Measurements from ENCODE around the gene OR2A5. TPM values are rescaled to one million over a fixed set of nuclear protein-coding genes. Genes with fewer than 3 reads are reported as not detected.
"Not testable (repeated sequence)": the region's sequence is repeated elsewhere in the genome, so short reads cannot be mapped to it uniquely, and the experiment has no call there.

Gene OR2A5
- total RNA-seq, 4 donors from 2014 or later, result not detected

DNA sequence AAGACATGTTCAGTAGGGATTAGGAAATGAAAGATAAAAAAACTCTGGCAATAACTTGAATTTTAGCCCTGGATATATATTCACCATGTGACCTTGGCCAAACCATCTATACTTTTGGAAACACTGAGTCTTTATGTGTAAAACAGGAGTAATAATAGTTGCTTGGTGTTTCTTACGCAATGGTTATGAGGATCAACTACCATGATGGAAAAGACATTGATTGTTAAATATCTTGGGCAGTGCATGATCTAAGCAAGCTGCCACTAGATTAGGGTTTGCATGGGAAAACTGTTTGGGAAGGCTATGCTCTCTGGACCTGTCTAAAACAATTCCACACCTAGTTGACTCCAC lies 42.1 kb upstream of the OR2A5 start:
- no peak for DNase-seq (ENCODE audit: low spot score in 2 of 2)
- no peak overlapping the region for H3K4me3 ChIP-seq (ENCODE audit: low read depth, poor library complexity, severe bottlenecking)
- 84 to 95% methylated on average over 1 of the region's 1 CpG for WGBS, 2 donors
- no peak for TF ChIP-seq CTCF (IDR thresholded peaks at IDR 0.05)
- no peak for TF ChIP-seq POLR2A (IDR thresholded peaks at IDR 0.05)
- intact Hi-C loops (cut with DNase I; ENCODE audit: low total_unique reads), result no loop called here

DNA sequence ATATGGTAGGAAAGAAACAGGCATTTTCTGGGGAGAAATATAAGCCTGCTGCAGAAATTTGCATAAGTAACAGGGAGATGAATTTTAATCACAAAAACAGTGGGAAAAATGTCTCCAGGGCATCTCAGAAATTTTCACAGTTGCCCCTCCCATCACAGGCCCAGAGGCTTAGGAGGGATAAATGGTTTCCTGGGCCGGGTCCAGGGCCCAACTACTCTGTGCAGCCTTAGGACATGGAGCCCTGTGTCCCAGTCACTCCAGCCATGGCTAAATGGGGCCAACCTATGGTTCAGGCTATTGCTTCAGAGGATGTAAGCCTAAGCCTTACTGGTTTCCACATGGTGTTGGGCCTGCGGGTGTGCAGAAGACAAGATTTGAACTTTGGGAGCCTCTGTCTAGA lies 39.4 kb upstream of the OR2A5 start:
- no peak for TF ChIP-seq CTCF (IDR thresholded peaks at IDR 0.05)
- TF ChIP-seq POLR2A (IDR thresholded peaks at IDR 0.05), result no peak
- H3K4me3 ChIP-seq (ENCODE audit: low read depth, poor library complexity, severe bottlenecking), result no peak overlapping the region
- no peak for DNase-seq (ENCODE audit: low spot score in 2 of 2)
- intact Hi-C loops (cut with DNase I; ENCODE audit: low total_unique reads), result no loop called here
- 69 to 83% methylated on average over 2 of the region's 2 CpGs for WGBS, 2 donors

DNA sequence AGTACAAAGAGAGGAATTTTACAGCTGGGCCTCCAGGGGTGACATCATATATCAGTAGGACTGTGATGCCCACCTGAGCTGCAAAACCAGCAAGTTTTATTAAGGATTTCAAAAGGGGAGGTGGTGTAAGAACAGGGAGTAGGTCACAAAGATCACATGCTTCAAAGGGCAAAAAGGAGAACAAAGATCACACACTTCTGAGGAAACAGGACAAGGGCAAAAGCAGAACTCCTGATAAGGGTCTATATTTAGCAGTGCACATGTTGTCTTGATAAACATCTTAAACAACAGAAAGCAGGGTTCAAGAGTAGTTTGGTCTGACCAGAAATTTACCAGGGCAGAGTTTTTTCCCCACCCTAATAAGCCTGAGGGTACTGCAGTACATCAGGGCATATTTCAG lies 38.7 kb upstream of the OR2A5 start:
- H3K4me3 ChIP-seq (ENCODE audit: low read depth, poor library complexity, severe bottlenecking); DNase-seq (ENCODE audit: low spot score in 2 of 2); intact Hi-C loops (cut with DNase I; ENCODE audit: low total_unique reads): not testable (repeated sequence)

- DNase-seq (ENCODE audit: low spot score in 2 of 2); intact Hi-C loops (cut with DNase I; ENCODE audit: low total_unique reads); H3K4me3 ChIP-seq (ENCODE audit: low read depth, poor library complexity, severe bottlenecking): not testable (repeated sequence)
- 69 to 85% methylated on average over 1 of the region's 1 CpG for WGBS, 2 donors
These were observed 37.9 kb upstream of the OR2A5 start for GRCh38 chr7:144010821-144011220.

DNA sequence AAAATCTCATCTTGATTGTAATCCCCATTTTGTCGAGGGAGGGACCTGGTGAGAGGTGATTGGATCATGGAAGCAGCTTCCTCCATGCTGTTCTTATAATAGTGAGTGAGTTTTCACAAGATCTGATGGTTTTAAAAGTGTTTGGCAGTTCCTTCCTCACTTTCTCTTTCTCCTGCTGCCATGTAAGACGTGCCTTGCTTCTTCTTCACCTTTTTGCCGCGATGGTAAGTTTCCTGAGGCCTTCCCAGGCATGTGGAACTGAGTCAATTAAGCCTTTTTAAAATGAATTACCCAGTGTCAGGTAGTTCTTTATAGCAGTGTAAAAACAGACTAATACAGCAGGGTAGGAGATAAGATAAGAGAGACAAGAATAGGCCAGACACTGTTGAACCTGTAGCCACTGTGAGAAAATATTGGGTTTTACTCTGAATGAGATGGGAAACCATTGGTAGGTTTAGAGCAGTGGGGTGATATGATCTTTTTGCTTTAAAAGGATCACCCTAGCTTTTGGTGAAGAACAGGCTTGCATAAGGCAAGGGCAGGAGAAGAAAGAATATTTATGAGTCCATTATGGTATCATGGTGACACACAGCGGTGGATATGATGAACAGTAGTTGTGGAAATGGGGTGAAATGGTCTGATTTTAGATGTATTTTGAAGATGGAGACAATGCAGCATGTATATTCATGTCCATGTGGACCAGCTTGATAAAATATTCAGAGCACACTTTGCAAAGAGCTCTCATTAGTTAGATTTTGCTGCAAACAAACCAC lies 37.1 kb upstream of the OR2A5 start:
- no peak for DNase-seq (ENCODE audit: low spot score in 2 of 2)
- WGBS, 2 donors, result 71 to 79% methylated on average over 5 of the region's 5 CpGs
- TF ChIP-seq CTCF (IDR thresholded peaks at IDR 0.05), result no peak
- no peak for TF ChIP-seq POLR2A (IDR thresholded peaks at IDR 0.05)
- intact Hi-C loops (cut with DNase I; ENCODE audit: low total_unique reads), result no loop called here
- no peak overlapping the region for H3K4me3 ChIP-seq (ENCODE audit: low read depth, poor library complexity, severe bottlenecking)

- no peak overlapping the region for H3K4me3 ChIP-seq (ENCODE audit: low read depth, poor library complexity, severe bottlenecking)
- WGBS, 2 donors, result 82 to 83% methylated on average over 4 of the region's 4 CpGs
These were observed 30.7 kb upstream of the OR2A5 start for GRCh38 chr7:144018065-144018464.

More at GRCh38 chr7:144018065-144018464, 30.7 kb upstream of the OR2A5 start:
- DNase-seq (ENCODE audit: low spot score in 2 of 2), result no peak
- TF ChIP-seq CTCF (IDR thresholded peaks at IDR 0.05), result no peak
- TF ChIP-seq POLR2A (IDR thresholded peaks at IDR 0.05), result no peak
- intact Hi-C loops (cut with DNase I; ENCODE audit: low total_unique reads), result no loop called here
